Karpas-422 (cell line): ENCODE results near the gene DNAJB6. TPM values are rescaled to one million over a fixed set of nuclear protein-coding genes. Genes with fewer than 3 reads are reported as not detected.

ENCODE experiments used
- DNase-seq: peaks from one replicate; pipeline ENCODE4 v3.0.0-alpha.2; 2015
- H2AFZ ChIP-seq: fragments of 200-600 bp; sonication (generic); 2 replicates; pipeline ENCODE4 v1.6.1; 2014; ENCODE audit warnings: antibody characterized with exemption, low read length, mixed read lengths
- H3K27ac ChIP-seq: fragments of 200-600 bp; sonication (generic); 2 replicates; pipeline ENCODE4 v1.5.1; 2014; ENCODE audit warnings: mild to moderate bottlenecking, low read length, moderate library complexity
- H3K27me3 ChIP-seq: fragments of 200-600 bp; sonication (generic); 2 replicates; pipeline ENCODE4 v1.6.1; 2014; ENCODE audit warnings: low read length, mixed read lengths
- H3K36me3 ChIP-seq: fragments of 200-600 bp; sonication (generic); 2 replicates; pipeline ENCODE4 v1.6.1; 2014; ENCODE audit warnings: low read length, mixed read lengths; ENCODE audit not compliant: insufficient read depth
- H3K4me1 ChIP-seq: fragments of 200-600 bp; sonication (generic); 2 replicates; pipeline ENCODE4 v1.6.1; 2014; ENCODE audit warnings: mild to moderate bottlenecking, low read length, mixed read lengths
- H3K4me2 ChIP-seq: fragments of 200-600 bp; sonication (generic); 2 replicates; pipeline ENCODE4 v1.6.1; 2014; ENCODE audit warnings: low read length, low read depth, mild to moderate bottlenecking; ENCODE audit not compliant: poor library complexity, severe bottlenecking
- H3K4me3 ChIP-seq: fragments of 200-600 bp; sonication (generic); 2 replicates; pipeline ENCODE4 v1.5.1; 2014; ENCODE audit warnings: mild to moderate bottlenecking, antibody characterized with exemption, low read length, mixed read lengths
- H3K79me2 ChIP-seq: fragments of 200-600 bp; sonication (generic); 2 replicates; pipeline ENCODE4 v1.6.1; 2014; ENCODE audit warnings: mild to moderate bottlenecking, low read length, mixed read lengths
- H3K9ac ChIP-seq: fragments of 200-600 bp; sonication (generic); 2 replicates; pipeline ENCODE4 v1.6.0; 2014; ENCODE audit warnings: low read length
- H3K9me2 ChIP-seq: fragments of 200-600 bp; sonication (generic), shearing (Covaris generic); replicated peaks from 2 replicates; pipeline ENCODE4 v1.6.0; 2014; ENCODE audit warnings: mild to moderate bottlenecking, low read length, moderate library complexity; ENCODE audit not compliant: insufficient read depth
- H3K9me3 ChIP-seq: fragments of 300-700, 200-600 bp; sonication (generic); 2 replicates; pipeline ENCODE4 v1.6.1; 2014; ENCODE audit warnings: low read length, mixed read lengths
- H4K20me1 ChIP-seq: fragments of 200-600 bp; sonication (generic); 2 replicates; pipeline ENCODE4 v1.6.1; 2014; ENCODE audit warnings: mild to moderate bottlenecking, antibody characterized with exemption, low read length, low read depth; ENCODE audit not compliant: insufficient read depth
- total RNA-seq: library from RNA; depleted of rRNA; stranded (reverse); fragments of >200 nt; shearing (Covaris generic); gene quantifications from 2 replicates; pipeline ENCODE4 v1.2.3, GENCODE V29; 2014; ENCODE audit warnings: low replicate concordance

DNAJB6 gene
- total RNA-seq, 1 experiment from 2014 or later, result 54.5 TPM

DNA sequence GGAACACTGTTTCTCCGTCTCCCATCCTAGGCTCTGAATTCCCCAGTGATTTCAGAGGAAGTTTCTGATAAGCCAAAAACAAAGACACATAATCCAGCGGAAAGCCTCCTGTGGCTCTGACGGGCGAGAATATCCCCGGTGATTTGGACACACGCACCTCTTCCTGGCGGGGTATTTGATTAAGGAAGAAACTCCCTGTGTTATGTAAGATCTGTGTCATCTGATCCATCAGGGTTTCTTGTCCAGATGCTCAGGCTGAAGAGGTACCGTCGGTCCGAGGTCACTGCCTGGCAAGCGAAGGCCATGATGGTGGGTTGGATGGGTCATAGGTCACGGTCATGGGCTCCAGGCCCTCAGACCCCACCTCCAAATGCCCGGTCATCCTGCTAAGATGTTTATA lies 39.6 kb upstream of the DNAJB6 start:
- Histone ChIP-seq H3K27ac (no peak overlapping the region), H3K9me2 (no peaks in the 10 kb centered on the region), H3K27me3 (no peaks in the 10 kb centered on the region), H4K20me1 (no peaks in the 10 kb centered on the region), H2AFZ (no peak overlapping the region), H3K4me1 (peaks cover 3% of the 10 kb centered on the region), H3K4me3 (no peak overlapping the region), H3K79me2 (no peaks in the 10 kb centered on the region), H3K9me3 (no peaks in the 10 kb centered on the region), H3K36me3 (no peaks in the 10 kb centered on the region), H3K4me2 (no peak overlapping the region), H3K9ac (no peak overlapping the region)
- no peak for DNase-seq

DNA sequence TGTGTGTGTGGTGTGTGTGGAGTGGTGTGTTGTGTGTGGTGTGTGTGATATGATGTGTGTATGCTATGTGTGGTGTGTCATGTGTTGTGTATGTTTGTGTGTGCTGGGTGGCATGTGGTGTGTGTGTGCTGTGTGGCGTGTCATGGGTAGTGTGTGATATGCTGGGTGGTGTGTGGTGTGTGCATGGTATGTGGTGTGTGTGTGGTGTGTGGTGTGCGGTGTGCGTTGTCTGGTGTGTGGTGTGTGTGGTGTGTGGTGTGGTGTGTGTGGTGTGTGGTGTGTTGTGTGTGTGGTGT lies 37.5 kb upstream of the DNAJB6 start:
- peaks cover 8% of the 10 kb centered on the region for H3K4me1 ChIP-seq
- no peaks in the 10 kb centered on the region for H3K27me3 ChIP-seq
- no peaks in the 10 kb centered on the region for H3K36me3 ChIP-seq
- H3K79me2 ChIP-seq, result no peaks in the 10 kb centered on the region
- H3K9me3 ChIP-seq, result no peaks in the 10 kb centered on the region
- no peak overlapping the region for H2AFZ ChIP-seq
- no peaks in the 10 kb centered on the region for H3K9me2 ChIP-seq
- H3K4me2 ChIP-seq, result no peak overlapping the region
- H4K20me1 ChIP-seq, result no peaks in the 10 kb centered on the region
- H3K27ac ChIP-seq, result no peak overlapping the region
- H3K4me3 ChIP-seq, result no peak overlapping the region
- DNase-seq, result no peak
- H3K9ac ChIP-seq, result no peak overlapping the region

DNA sequence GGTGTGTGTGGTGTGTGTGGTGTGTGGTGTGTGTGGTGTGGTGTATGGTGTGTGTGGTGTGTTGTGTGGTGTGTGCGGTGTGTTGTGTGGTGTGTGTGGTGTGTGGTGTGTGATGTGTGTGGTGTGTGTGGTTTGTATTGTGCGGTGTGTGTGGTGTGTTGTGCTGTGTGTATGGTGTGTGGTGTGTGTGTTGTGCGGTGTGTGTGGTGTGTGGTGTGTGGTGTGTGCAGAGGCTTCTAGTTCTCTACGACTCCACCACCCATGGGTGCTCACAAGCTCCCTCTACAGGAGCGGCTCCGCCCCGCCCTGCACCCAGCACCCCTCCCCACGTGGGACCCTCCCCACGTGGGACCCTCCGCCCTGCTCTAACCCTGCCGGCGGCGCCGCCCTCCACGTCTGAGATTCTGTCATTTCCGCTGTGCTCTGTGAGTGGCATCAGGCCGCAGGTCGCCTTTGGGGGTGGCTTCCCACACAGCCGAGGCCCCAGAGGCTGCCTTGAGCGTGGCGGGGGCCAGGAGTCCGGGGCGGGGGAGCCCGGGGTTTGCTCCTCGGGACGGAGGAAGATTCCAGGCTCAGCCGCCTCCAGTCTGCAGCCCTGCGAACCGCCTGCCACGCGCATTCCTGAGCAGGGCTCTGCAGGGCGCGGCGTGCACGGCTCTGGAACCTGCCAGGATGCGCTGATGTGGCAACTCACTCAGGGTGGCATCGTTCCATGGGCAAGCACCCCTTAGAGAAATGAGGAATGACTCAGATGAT lies 37.0 kb upstream of the DNAJB6 start:
- Histone ChIP-seq H3K4me2 (no peak overlapping the region), H3K27ac (no peak overlapping the region), H3K4me1 (peaks cover 8% of the 10 kb centered on the region), H3K9me2 (no peaks in the 10 kb centered on the region), H3K79me2 (no peaks in the 10 kb centered on the region), H4K20me1 (no peaks in the 10 kb centered on the region), H3K36me3 (no peaks in the 10 kb centered on the region), H2AFZ (no peak overlapping the region), H3K27me3 (no peaks in the 10 kb centered on the region), H3K9me3 (no peaks in the 10 kb centered on the region), H3K9ac (no peak overlapping the region), H3K4me3 (no peak overlapping the region)
- DNase-seq, result no peak

- Histone ChIP-seq H2AFZ (no peak overlapping the region), H3K27ac (no peak overlapping the region), H3K4me2 (no peak overlapping the region)
Observed at GRCh38 chr7:157300369-157300825, 36.4 kb upstream of the DNAJB6 start.

DNA sequence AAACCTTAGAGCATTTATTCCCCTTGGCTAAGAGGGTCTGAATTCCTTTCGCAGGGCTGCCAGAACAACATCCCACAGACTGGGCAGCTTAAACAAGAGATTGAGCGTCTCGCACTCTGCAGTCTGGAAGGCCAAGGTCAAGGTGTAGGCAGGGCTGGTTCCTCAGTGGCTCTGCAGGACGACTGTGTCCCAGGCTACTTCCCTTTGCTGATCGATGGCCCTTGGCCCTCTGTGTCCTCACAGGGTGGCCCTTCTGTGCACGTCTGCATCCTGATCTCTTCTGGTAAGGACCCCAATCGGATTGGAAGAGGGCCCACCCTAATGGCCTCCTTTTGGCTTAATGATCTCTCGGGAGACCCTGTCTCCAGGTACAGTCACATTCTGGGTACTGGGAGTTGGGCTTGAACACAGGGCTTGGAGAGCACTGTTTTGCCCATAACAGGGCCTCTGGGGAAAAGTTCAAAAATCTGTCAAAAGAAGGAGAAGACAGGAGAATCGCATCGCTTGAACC lies 35.1 kb upstream of the DNAJB6 start:
- Histone ChIP-seq H3K4me1 (peaks cover 8% of the 10 kb centered on the region), H4K20me1 (no peaks in the 10 kb centered on the region), H3K4me3 (no peak overlapping the region), H3K27ac (no peak overlapping the region), H3K9ac (no peak overlapping the region), H3K79me2 (no peaks in the 10 kb centered on the region), H2AFZ (no peak overlapping the region), H3K4me2 (no peak overlapping the region), H3K36me3 (no peaks in the 10 kb centered on the region), H3K9me2 (no peaks in the 10 kb centered on the region), H3K9me3 (no peaks in the 10 kb centered on the region), H3K27me3 (no peaks in the 10 kb centered on the region)
- no peak for DNase-seq

More at GRCh38 chr7:157300369-157300825, 36.4 kb upstream of the DNAJB6 start:
- no peaks in the 10 kb centered on the region for H3K27me3 ChIP-seq
- no peak overlapping the region for H3K4me3 ChIP-seq
- H4K20me1 ChIP-seq, result no peaks in the 10 kb centered on the region
- H3K9me2 ChIP-seq, result no peaks in the 10 kb centered on the region
- H3K36me3 ChIP-seq, result no peaks in the 10 kb centered on the region
- H3K9ac ChIP-seq, result no peak overlapping the region
- H3K4me1 ChIP-seq, result peaks cover 8% of the 10 kb centered on the region
- no peaks in the 10 kb centered on the region for H3K9me3 ChIP-seq
- no peak for DNase-seq
- H3K79me2 ChIP-seq, result no peaks in the 10 kb centered on the region

DNA sequence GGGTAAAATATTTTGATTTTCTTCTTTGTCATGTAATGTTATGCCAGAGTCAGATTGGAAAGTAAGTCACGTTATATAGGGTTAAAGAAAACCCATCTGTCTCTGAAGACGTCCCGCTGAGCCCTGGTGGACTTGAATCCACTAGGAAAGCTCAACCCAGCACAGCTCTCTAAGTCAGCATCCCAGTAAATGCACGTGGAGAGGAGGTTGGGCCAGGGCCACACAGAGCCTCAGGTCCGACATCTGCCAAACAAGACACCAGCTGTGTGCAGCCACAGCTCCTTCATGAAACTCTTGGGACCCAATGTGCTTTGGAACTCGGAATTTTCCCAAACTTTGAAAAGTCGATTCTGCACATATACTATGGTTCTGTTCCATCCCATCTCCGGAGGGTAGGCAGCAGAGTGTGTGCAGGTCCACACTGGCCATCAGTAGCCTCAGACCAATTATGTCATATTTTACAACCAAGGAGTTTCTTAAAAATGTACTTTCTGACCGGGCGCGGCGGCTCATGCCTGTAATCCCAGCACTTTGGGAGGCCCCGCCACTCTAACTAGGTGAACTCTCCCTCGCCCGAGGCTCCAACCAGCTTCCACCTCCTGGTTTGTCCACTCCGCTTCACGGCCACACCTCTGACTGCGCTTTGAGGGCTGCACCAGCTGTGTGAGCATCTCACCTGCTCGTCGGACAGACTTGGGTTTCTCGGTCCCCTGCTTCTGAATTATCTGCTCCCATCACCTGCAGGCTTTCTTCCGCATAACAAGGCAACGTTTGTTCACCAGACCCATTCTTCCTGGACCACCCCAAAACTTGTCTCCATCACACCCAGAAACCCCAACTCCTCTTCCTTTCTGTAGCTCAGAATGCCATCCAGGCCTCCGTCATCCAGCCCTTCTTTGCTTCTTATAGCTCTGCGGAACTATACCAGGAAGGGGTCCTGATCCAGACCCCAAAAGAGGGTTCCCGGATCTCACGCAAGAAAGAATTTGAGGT lies 29.7 kb upstream of the DNAJB6 start:
- DNase-seq, result no peak
- H3K9ac ChIP-seq, result no peak overlapping the region
- H3K27ac ChIP-seq, result no peak overlapping the region
- H3K27me3 ChIP-seq, result no peaks in the 10 kb centered on the region
- no peak overlapping the region for H3K4me2 ChIP-seq
- H2AFZ ChIP-seq, result no peak overlapping the region
- no peaks in the 10 kb centered on the region for H3K9me2 ChIP-seq
- H4K20me1 ChIP-seq, result no peaks in the 10 kb centered on the region
- H3K4me3 ChIP-seq, result no peak overlapping the region
- no peaks in the 10 kb centered on the region for H3K36me3 ChIP-seq
- peaks cover 5% of the 10 kb centered on the region for H3K4me1 ChIP-seq
- H3K79me2 ChIP-seq, result no peaks in the 10 kb centered on the region
- H3K9me3 ChIP-seq, result no peaks in the 10 kb centered on the region

- Histone ChIP-seq H3K9ac (no peak overlapping the region), H3K4me2 (no peak overlapping the region), H3K36me3 (no peaks in the 10 kb centered on the region), H3K27ac (no peak overlapping the region), H3K79me2 (no peaks in the 10 kb centered on the region), H3K9me2 (no peaks in the 10 kb centered on the region), H3K4me1 (no peaks in the 10 kb centered on the region), H3K4me3 (no peak overlapping the region), H3K9me3 (no peaks in the 10 kb centered on the region), H3K27me3 (no peaks in the 10 kb centered on the region), H2AFZ (no peak overlapping the region), H4K20me1 (no peaks in the 10 kb centered on the region)
- no peak for DNase-seq
Observed at GRCh38 chr7:157309988-157310668, 26.7 kb upstream of the DNAJB6 start.
